H1 (cell line): ENCODE results near the gene LYZ. TPM values are rescaled to one million over a fixed set of nuclear protein-coding genes. Genes with fewer than 3 reads are reported as not detected.

Experiments
- KDM1A ChIP-seq: fragments of 200-600, 300-600 bp; sonication (generic); IDR thresholded peaks from 2 replicates; pipeline ENCODE4 v1.7.1; 2016; ENCODE audit warnings: mild to moderate bottlenecking, low read length, borderline replicate concordance
- TAF7 ChIP-seq: optimal IDR thresholded peaks from 2 replicates; pipeline ENCODE3; 2011; ENCODE audit warnings: low read depth, mild to moderate bottlenecking, inconsistent platforms, low read length, moderate library complexity, borderline replicate concordance
- polyA plus RNA-seq, 7 experiments: library from polyadenylated mRNA; depleted of rRNA in 3 of 7; stranded (reverse) in 5 of 7; unstranded in 2 of 7; fragments of >200 nt in 5 of 7; fragments of 200-250 nt in 2 of 7; gene quantifications; 1 replicate in 5 of 7; 2 replicates in 1 of 7; 4 replicates in 1 of 7; pipeline versions ENCODE4 v1.2.1 to v1.2.3, GENCODE V29; 2011 to 2013; ENCODE audit warnings: missing spikeins in 2 of 7, mixed read lengths in 2 of 7
- total RNA-seq: library from RNA; stranded (reverse); fragmentation: NEBNext Ultra II Directional; extraction: Animal tissue kit (Norgen Biotek cat#: 25700); gene quantifications from 2 replicates; pipeline ENCODE4 v1.2.1, GENCODE V29; 2021
- TF ChIP-seq, protein P1 (sequence below): fragments of 300-600 bp; sonication (generic); IDR thresholded peaks from 2 replicates; pipeline ENCODE4 v1.7.1; 2012; ENCODE audit warnings: low read length, moderate library complexity, mild to moderate bottlenecking, inconsistent platforms; ENCODE audit not compliant: insufficient replicate concordance

The LYZ gene
- total and polyA plus RNA-seq, 2 of the 8 experiments (the other 6 are each of a cell fraction or from before 2014, with no cell fraction given), result not detected

GRCh38 chr12:69359531-69360347, 11.6 kb downstream of the LYZ start, which contains the start of gene YEATS4 (continued):
- TF ChIP-seq, protein P1, sequence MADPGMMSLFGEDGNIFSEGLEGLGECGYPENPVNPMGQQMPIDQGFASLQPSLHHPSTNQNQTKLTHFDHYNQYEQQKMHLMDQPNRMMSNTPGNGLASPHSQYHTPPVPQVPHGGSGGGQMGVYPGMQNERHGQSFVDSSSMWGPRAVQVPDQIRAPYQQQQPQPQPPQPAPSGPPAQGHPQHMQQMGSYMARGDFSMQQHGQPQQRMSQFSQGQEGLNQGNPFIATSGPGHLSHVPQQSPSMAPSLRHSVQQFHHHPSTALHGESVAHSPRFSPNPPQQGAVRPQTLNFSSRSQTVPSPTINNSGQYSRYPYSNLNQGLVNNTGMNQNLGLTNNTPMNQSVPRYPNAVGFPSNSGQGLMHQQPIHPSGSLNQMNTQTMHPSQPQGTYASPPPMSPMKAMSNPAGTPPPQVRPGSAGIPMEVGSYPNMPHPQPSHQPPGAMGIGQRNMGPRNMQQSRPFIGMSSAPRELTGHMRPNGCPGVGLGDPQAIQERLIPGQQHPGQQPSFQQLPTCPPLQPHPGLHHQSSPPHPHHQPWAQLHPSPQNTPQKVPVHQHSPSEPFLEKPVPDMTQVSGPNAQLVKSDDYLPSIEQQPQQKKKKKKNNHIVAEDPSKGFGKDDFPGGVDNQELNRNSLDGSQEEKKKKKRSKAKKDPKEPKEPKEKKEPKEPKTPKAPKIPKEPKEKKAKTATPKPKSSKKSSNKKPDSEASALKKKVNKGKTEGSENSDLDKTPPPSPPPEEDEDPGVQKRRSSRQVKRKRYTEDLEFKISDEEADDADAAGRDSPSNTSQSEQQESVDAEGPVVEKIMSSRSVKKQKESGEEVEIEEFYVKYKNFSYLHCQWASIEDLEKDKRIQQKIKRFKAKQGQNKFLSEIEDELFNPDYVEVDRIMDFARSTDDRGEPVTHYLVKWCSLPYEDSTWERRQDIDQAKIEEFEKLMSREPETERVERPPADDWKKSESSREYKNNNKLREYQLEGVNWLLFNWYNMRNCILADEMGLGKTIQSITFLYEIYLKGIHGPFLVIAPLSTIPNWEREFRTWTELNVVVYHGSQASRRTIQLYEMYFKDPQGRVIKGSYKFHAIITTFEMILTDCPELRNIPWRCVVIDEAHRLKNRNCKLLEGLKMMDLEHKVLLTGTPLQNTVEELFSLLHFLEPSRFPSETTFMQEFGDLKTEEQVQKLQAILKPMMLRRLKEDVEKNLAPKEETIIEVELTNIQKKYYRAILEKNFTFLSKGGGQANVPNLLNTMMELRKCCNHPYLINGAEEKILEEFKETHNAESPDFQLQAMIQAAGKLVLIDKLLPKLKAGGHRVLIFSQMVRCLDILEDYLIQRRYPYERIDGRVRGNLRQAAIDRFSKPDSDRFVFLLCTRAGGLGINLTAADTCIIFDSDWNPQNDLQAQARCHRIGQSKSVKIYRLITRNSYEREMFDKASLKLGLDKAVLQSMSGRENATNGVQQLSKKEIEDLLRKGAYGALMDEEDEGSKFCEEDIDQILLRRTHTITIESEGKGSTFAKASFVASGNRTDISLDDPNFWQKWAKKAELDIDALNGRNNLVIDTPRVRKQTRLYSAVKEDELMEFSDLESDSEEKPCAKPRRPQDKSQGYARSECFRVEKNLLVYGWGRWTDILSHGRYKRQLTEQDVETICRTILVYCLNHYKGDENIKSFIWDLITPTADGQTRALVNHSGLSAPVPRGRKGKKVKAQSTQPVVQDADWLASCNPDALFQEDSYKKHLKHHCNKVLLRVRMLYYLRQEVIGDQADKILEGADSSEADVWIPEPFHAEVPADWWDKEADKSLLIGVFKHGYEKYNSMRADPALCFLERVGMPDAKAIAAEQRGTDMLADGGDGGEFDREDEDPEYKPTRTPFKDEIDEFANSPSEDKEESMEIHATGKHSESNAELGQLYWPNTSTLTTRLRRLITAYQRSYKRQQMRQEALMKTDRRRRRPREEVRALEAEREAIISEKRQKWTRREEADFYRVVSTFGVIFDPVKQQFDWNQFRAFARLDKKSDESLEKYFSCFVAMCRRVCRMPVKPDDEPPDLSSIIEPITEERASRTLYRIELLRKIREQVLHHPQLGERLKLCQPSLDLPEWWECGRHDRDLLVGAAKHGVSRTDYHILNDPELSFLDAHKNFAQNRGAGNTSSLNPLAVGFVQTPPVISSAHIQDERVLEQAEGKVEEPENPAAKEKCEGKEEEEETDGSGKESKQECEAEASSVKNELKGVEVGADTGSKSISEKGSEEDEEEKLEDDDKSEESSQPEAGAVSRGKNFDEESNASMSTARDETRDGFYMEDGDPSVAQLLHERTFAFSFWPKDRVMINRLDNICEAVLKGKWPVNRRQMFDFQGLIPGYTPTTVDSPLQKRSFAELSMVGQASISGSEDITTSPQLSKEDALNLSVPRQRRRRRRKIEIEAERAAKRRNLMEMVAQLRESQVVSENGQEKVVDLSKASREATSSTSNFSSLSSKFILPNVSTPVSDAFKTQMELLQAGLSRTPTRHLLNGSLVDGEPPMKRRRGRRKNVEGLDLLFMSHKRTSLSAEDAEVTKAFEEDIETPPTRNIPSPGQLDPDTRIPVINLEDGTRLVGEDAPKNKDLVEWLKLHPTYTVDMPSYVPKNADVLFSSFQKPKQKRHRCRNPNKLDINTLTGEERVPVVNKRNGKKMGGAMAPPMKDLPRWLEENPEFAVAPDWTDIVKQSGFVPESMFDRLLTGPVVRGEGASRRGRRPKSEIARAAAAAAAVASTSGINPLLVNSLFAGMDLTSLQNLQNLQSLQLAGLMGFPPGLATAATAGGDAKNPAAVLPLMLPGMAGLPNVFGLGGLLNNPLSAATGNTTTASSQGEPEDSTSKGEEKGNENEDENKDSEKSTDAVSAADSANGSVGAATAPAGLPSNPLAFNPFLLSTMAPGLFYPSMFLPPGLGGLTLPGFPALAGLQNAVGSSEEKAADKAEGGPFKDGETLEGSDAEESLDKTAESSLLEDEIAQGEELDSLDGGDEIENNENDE, result no peak
- TF ChIP-seq TAF7, result peak; percentile 88
- no peak for TF ChIP-seq KDM1A
